Measurements from ENCODE around the gene AHCYL1.

AHCYL1 gene

DNA sequence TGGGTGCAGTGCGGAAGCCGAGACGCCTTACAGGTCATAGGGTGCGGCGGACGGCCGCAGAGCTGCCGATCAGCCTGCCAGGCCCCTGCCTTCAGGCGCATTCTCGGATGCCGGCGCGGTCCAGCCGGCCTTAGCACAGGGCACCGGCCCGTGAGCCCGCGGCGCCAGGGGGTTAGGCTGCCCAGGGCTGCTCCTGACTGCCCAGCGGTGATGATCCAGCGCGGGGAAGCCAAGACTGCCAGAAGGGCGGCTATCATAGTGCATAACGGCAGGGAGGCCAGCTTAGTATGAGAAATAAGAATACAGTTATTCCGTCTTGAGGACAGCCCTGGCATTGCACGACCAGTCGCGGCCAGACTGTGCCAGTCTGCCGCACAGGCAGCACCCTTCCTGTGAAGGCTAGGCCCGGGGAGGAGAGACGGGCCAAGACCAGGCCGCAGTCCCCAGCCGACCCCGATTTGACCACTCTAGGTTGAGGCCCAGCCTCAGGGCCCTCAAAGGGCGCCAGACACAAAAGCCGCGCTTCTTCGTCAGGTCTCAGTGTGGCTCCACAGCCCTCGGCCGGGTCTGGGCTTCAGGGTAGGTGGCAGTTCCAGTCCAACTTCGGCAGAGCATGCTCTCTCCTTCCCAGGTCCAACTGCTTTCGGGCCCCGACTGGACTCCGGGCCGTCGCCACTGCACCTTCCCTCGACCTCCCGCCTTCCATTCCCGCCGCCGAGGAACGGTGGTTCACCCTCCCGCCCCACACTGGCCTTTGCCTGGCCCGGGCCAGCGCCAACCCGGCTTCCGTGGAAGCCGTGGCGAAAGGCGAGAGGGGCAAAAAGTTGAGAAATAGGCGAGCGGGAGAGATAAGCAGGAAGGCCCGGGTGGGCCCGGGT lies 85.1 kb downstream of the AHCYL1 start:
- H2BK15ac ChIP-seq (ENCODE audit: low read length), result peak overlapping the region; percentile 8
- no peak overlapping the region for H3K4ac ChIP-seq (ENCODE audit: low read length)
- DNase-seq (ENCODE audit: low spot score), result no peak
- peak overlapping the region in 1 of 2 donors; percentile 63 for H3K4me3 ChIP-seq (ENCODE audit: low read length in 2 of 2)
- H3K27me3 ChIP-seq (ENCODE audit: control insufficient read depth in 3 of 3, insufficient read depth in 3 of 3, low read depth in 1 of 3, low read length in 3 of 3), result peaks cover 38 to 95% (median 70%) of the 10 kb centered on the region in 3 experiments
- H3K79me1 ChIP-seq (ENCODE audit: low read depth, low read length), result no peaks in the 10 kb centered on the region
- no peak overlapping the region for H2BK120ac ChIP-seq (ENCODE audit: low read depth, low read length)
- peaks cover 0 to 7% of the 10 kb centered on the region in 2 donors for H3K4me1 ChIP-seq (ENCODE audit: control insufficient read depth in 2 of 2, insufficient read depth in 1 of 2, low read depth in 1 of 2, low read length in 2 of 2)
- H3K36me3 ChIP-seq (replicated peaks in 1 of 2; ENCODE audit: control insufficient read depth in 2 of 2, insufficient read depth in 2 of 2, low read length in 2 of 2), result no peaks in the 10 kb centered on the region
- H3K9ac ChIP-seq (ENCODE audit: low read depth, low read length, poor library complexity), result peak overlapping the region; percentile 75
- no peak overlapping the region for H3K14ac ChIP-seq (ENCODE audit: low read length)
- no peak overlapping the region for H2BK12ac ChIP-seq (ENCODE audit: low read length)
- H3K27ac ChIP-seq (replicated peaks; ENCODE audit: low read length), result no peak overlapping the region
- no peak overlapping the region for H4K8ac ChIP-seq (ENCODE audit: low read depth, low read length)
- H3K4me2 ChIP-seq (ENCODE audit: insufficient read depth, low read length, poor library complexity, severe bottlenecking), result peak overlapping the region; percentile 90
- peak overlapping the region; percentile 60 for H3K23ac ChIP-seq (ENCODE audit: low read depth, low read length, poor library complexity)
- H3K18ac ChIP-seq (ENCODE audit: low read length), result peak overlapping the region; percentile 81
- peak overlapping the region; percentile 72 for H2AFZ ChIP-seq (ENCODE audit: low read length)
- peak overlapping the region; percentile 8 for H2AK5ac ChIP-seq (ENCODE audit: low read depth, low read length)
- H3K9me3 ChIP-seq (replicated peaks in 1 of 2; ENCODE audit: control insufficient read depth in 2 of 2, insufficient read depth in 1 of 2, low read depth in 1 of 2, low read length in 2 of 2), result peaks cover 4 to 6% of the 10 kb centered on the region in 2 donors
- H4K91ac ChIP-seq (ENCODE audit: low read depth, low read length, poor library complexity), result no peak overlapping the region
- peak overlapping the region; percentile 8 for H2BK5ac ChIP-seq (ENCODE audit: low read length)
- WGBS, 2 donors (ENCODE audit: extremely low coverage in 2 of 2, insufficient read length in 2 of 2, insufficient replicate concordance in 1 of 2), result no CpG with 5 or more reads among the region's 64 CpGs

GRCh38 chr1:110070282-110070669 lies 85.7 kb downstream of the AHCYL1 start:
- Histone ChIP-seq H3K14ac (ENCODE audit: low read length) (no peak overlapping the region), H2AK5ac (ENCODE audit: low read depth, low read length) (no peak overlapping the region), H3K18ac (ENCODE audit: low read length) (peak overlapping the region; percentile 69), H3K4ac (ENCODE audit: low read length) (no peak overlapping the region), H2BK12ac (ENCODE audit: low read length) (no peak overlapping the region), H3K27ac (replicated peaks; ENCODE audit: low read length) (no peak overlapping the region), H2BK15ac (ENCODE audit: low read length) (no peak overlapping the region), H3K36me3 (replicated peaks in 1 of 2; ENCODE audit: control insufficient read depth in 2 of 2, insufficient read depth in 2 of 2, low read length in 2 of 2) (no peaks in the 10 kb centered on the region), H3K79me1 (ENCODE audit: low read depth, low read length) (no peaks in the 10 kb centered on the region), H3K4me1 (ENCODE audit: control insufficient read depth in 2 of 2, insufficient read depth in 1 of 2, low read depth in 1 of 2, low read length in 2 of 2) (peaks cover 0 to 7% of the 10 kb centered on the region in 2 donors), H2BK120ac (ENCODE audit: low read depth, low read length) (no peak overlapping the region), H4K91ac (ENCODE audit: low read depth, low read length, poor library complexity) (no peak overlapping the region), H3K23ac (ENCODE audit: low read depth, low read length, poor library complexity) (peak overlapping the region; percentile 60), H3K4me3 (ENCODE audit: low read length in 2 of 2) (peak overlapping the region in 1 of 2 donors; percentile 63), H3K27me3 (ENCODE audit: control insufficient read depth in 3 of 3, insufficient read depth in 3 of 3, low read depth in 1 of 3, low read length in 3 of 3) (peaks cover 38 to 95% (median 67%) of the 10 kb centered on the region in 3 experiments), H3K9me3 (replicated peaks in 1 of 2; ENCODE audit: control insufficient read depth in 2 of 2, insufficient read depth in 1 of 2, low read depth in 1 of 2, low read length in 2 of 2) (peaks cover 4 to 6% of the 10 kb centered on the region in 2 donors), H2AFZ (ENCODE audit: low read length) (peak overlapping the region; percentile 72), H3K4me2 (ENCODE audit: insufficient read depth, low read length, poor library complexity, severe bottlenecking) (peak overlapping the region; percentile 90), H2BK5ac (ENCODE audit: low read length) (no peak overlapping the region), H3K9ac (ENCODE audit: low read depth, low read length, poor library complexity) (no peak overlapping the region), H4K8ac (ENCODE audit: low read depth, low read length) (no peak overlapping the region)
- DNase-seq (ENCODE audit: low spot score), result no peak
- WGBS, 2 donors (ENCODE audit: extremely low coverage in 2 of 2, insufficient read length in 2 of 2, insufficient replicate concordance in 1 of 2), result no CpG with 5 or more reads among the region's 52 CpGs

DNA sequence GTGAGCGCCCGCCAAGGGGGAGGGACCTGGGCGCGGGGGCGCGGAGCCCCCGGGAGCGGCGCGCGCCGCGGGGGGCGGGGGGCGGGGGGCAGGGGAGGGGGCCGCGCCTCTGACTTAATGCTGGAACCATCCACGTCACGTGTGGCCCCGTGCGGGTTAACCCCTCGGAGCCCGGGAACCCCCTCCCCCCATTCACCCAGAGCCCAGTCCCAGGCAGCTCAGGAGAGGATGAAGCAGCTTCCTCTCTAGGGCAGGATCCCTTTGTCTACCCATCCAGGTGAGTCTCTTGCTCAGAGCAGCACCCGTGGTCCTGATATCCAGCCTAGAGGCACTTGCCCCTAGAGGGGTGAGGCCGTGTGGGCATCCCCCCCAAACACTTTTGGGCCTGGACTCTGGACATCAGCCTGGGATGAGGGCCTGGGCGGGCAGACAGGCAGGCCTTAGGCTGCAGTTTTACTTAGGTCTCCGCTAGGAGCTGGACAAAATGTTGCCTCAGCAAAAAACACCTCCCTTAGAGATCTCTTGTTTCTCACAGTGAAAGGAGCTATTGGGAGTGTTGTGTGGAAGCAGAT lies 86.2 kb downstream of the AHCYL1 start, which contains the start of gene ALX3:
Gene ALX3, minus strand, starts transcription at position 2 of the 572 bp plus-strand sequence. CDS start 60 bp downstream, outside the sequence.
- H3K27ac ChIP-seq (replicated peaks; ENCODE audit: low read length), result no peak within 1 kb of the TSS
- H3K4ac ChIP-seq (ENCODE audit: low read length), result no peak within 1 kb of the TSS
- no peak within 1 kb of the TSS for H4K8ac ChIP-seq (ENCODE audit: low read depth, low read length)
- H3K79me1 ChIP-seq (ENCODE audit: low read depth, low read length), result no peaks in the 10 kb centered on the region
- H2AK5ac ChIP-seq (ENCODE audit: low read depth, low read length), result peak within 1 kb of the TSS; percentile 8
- H2BK15ac ChIP-seq (ENCODE audit: low read length), result peak within 1 kb of the TSS; percentile 8
- H3K9me3 ChIP-seq (replicated peaks in 1 of 2; ENCODE audit: control insufficient read depth in 2 of 2, insufficient read depth in 1 of 2, low read depth in 1 of 2, low read length in 2 of 2), result peaks cover 4 to 6% of the 10 kb centered on the region in 2 donors
- no peak for DNase-seq (ENCODE audit: low spot score)
- H3K4me2 ChIP-seq (ENCODE audit: insufficient read depth, low read length, poor library complexity, severe bottlenecking), result peak within 1 kb of the TSS; percentile 90
- H4K91ac ChIP-seq (ENCODE audit: low read depth, low read length, poor library complexity), result no peak within 1 kb of the TSS
- H3K36me3 ChIP-seq (replicated peaks in 1 of 2; ENCODE audit: control insufficient read depth in 2 of 2, insufficient read depth in 2 of 2, low read length in 2 of 2), result no peaks in the 10 kb centered on the region
- peak within 1 kb of the TSS in 1 of 2 donors; percentile 63 for H3K4me3 ChIP-seq (ENCODE audit: low read length in 2 of 2)
- H2BK5ac ChIP-seq (ENCODE audit: low read length), result peak within 1 kb of the TSS; percentile 8
- peak within 1 kb of the TSS; percentile 69 for H3K18ac ChIP-seq (ENCODE audit: low read length)
- H3K4me1 ChIP-seq (ENCODE audit: control insufficient read depth in 2 of 2, insufficient read depth in 1 of 2, low read depth in 1 of 2, low read length in 2 of 2), result peaks cover 0 to 7% of the 10 kb centered on the region in 2 donors
- no peak within 1 kb of the TSS for H3K14ac ChIP-seq (ENCODE audit: low read length)
- no CpG with 5 or more reads among the region's 27 CpGs for WGBS, 2 donors (ENCODE audit: extremely low coverage in 2 of 2, insufficient read length in 2 of 2, insufficient replicate concordance in 1 of 2)
- peak within 1 kb of the TSS; percentile 75 for H3K9ac ChIP-seq (ENCODE audit: low read depth, low read length, poor library complexity)
- H2BK120ac ChIP-seq (ENCODE audit: low read depth, low read length), result no peak within 1 kb of the TSS
- H3K27me3 ChIP-seq (ENCODE audit: control insufficient read depth in 3 of 3, insufficient read depth in 3 of 3, low read depth in 1 of 3, low read length in 3 of 3), result peaks cover 38 to 94% (median 65%) of the 10 kb centered on the region in 3 experiments
- peak within 1 kb of the TSS; percentile 72 for H2AFZ ChIP-seq (ENCODE audit: low read length)
- H2BK12ac ChIP-seq (ENCODE audit: low read length), result no peak within 1 kb of the TSS
- H3K23ac ChIP-seq (ENCODE audit: low read depth, low read length, poor library complexity), result peak within 1 kb of the TSS; percentile 60

Measured in neuronal stem cell (in vitro differentiated cells).